GM23248 (cell line): Measurements from ENCODE around the gene ACTG1.

Source experiments
- EZH2 ChIP-seq: fragments of 200-600 bp; sonication (generic); IDR thresholded peaks from 2 replicates; pipeline ENCODE4 v1.6.1; 2018; ENCODE audit warnings: antibody characterized with exemption, mild to moderate bottlenecking; ENCODE audit not compliant: insufficient read depth, poor library complexity, severe bottlenecking
- EZH2phosphoT487 ChIP-seq: fragments of 200-600 bp; sonication (generic); IDR thresholded peaks from 2 replicates; pipeline ENCODE4 v1.6.1; 2018; ENCODE audit warnings: antibody characterized with exemption, moderate library complexity, mild to moderate bottlenecking, low read depth; ENCODE audit not compliant: insufficient read depth

- TF ChIP-seq EZH2phosphoT487 (no peak), EZH2 (no peak)
These were observed 14.3 kb upstream of the ACTG1 start for GRCh38 chr17:81526662-81527571.
